ENCODE measurements around the gene OTOP2.

Gene OTOP2

DNA sequence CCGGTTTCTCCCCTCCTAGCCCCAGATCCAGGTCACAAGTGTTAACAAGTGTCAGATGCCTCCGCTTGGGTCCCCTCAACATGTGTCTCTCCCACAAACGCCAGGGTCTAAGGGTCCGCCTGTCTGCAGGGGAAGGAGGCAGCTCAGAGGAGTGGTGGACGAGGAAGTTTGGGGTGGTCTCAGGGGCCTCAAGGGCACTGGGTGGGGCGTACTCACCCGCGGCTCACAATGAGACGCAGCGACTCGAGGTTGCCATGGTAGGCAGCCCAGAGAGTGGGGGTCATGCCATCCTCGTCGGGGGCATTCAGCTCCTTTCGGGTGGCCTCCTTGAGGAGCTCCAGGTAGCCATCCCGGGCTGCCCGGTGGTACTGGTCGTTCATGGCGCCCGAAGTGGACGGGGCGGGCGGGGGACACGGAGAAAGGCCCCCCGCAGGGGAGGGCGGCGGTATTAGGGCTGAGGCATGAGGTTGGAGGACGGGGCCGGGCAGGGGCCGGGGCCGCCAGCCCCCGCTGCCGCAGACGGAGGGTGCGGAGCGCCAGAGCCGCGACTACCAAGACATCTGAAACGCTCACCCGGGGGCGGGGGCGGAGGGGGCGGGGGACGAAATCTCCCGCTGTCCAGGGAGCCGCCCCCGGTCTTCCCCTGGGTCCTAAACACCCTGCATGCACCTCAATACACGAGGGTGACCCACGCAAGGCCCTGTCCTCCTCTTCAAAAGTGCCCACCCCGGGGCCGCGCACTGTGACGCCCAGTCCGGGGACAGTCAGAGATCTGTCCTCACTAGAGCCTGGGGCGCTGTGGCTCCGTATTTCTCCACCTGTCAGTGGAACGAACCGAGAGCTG, 1.2 kb upstream of the OTOP2 start, which contains the start of gene USH1G:
Gene USH1G (minus strand): TSS at position 562 of the 844 bp plus-strand sequence. CDS start 182 bp downstream, at position 380.
- no peaks in the 10 kb centered on the region for H3K36me3 ChIP-seq (ENCODE audit: insufficient read depth, low read length)
- no peak within 1 kb of the TSS for H3K4me2 ChIP-seq (ENCODE audit: low read depth, low read length, poor library complexity, severe bottlenecking)
- no peaks in the 10 kb centered on the region for H4K20me1 ChIP-seq (ENCODE audit: insufficient read depth, low read length, poor library complexity, severe bottlenecking)
- no peaks in the 10 kb centered on the region for H3K79me2 ChIP-seq (ENCODE audit: insufficient read depth, low read length)
- H2AFZ ChIP-seq (ENCODE audit: low read length): peak within 1 kb of the TSS; percentile 27; the same call in 1 of the 2 replicates
- no peak within 1 kb of the TSS for H3K9ac ChIP-seq (ENCODE audit: low read depth, low read length, poor library complexity, severe bottlenecking)
- TF ChIP-seq, protein P1, sequence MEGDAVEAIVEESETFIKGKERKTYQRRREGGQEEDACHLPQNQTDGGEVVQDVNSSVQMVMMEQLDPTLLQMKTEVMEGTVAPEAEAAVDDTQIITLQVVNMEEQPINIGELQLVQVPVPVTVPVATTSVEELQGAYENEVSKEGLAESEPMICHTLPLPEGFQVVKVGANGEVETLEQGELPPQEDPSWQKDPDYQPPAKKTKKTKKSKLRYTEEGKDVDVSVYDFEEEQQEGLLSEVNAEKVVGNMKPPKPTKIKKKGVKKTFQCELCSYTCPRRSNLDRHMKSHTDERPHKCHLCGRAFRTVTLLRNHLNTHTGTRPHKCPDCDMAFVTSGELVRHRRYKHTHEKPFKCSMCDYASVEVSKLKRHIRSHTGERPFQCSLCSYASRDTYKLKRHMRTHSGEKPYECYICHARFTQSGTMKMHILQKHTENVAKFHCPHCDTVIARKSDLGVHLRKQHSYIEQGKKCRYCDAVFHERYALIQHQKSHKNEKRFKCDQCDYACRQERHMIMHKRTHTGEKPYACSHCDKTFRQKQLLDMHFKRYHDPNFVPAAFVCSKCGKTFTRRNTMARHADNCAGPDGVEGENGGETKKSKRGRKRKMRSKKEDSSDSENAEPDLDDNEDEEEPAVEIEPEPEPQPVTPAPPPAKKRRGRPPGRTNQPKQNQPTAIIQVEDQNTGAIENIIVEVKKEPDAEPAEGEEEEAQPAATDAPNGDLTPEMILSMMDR (conservative IDR thresholded peaks at IDR 0.05; ENCODE audit: low read length): no peak
- TF ChIP-seq EZH2phosphoT487 (IDR thresholded peaks at IDR 0.05; ENCODE audit: borderline replicate concordance): no peak
- H3K9me3 ChIP-seq (ENCODE audit: insufficient read depth, low read depth, low read length): no peaks in the 10 kb centered on the region
- no peaks in the 10 kb centered on the region for H3K4me1 ChIP-seq (ENCODE audit: insufficient read depth, low read length, poor library complexity, severe bottlenecking)
- no peaks in the 10 kb centered on the region for H3K9me2 ChIP-seq (replicated peaks; ENCODE audit: low read depth, low read length)
- no peaks in the 10 kb centered on the region for H3K27me3 ChIP-seq (ENCODE audit: insufficient read depth, low read length, poor library complexity, severe bottlenecking)
- H3F3A ChIP-seq (ENCODE audit: low read depth): no peaks in the 10 kb centered on the region
- no peak within 1 kb of the TSS for H3K4me3 ChIP-seq (ENCODE audit: low read length, poor library complexity, severe bottlenecking)

DNA sequence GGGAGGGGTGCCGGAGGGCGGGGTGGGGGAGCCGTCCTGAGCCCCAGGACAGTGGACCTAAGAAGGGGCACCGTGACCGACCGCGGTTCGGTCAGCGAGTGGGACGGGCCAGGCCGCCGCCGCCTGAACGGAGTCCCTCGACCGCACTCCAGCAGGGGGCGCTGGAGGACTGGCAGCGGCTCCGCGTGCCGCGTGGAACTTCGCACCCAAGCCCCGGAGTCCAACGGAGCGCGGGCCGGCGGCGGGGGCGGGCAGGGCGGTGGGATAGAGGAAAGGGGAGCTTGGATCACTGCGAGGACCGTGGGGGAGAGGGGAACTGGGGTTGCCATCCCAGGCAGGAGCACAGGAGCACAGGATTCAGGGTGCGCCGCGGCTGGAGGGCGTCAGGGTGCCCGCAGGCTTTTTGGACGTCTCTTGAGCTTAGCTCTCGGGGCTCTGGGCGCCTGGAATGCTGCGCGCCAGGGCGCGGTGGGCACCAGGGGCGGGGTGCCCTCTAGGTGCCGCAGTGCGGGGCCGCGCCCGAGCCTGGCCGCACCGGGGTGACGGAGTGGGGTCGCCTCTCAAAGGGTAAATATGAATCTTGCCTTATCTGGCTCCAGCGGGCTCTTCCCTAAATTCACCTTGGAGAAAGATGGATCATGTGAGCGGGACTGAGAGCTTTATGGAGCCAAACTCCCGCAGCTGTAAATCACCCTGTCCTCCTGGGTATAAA, 379 bp upstream of the OTOP2 start:
- no peaks in the 10 kb centered on the region for H3K79me2 ChIP-seq (ENCODE audit: insufficient read depth, low read length)
- no peak overlapping the region for H3K4me2 ChIP-seq (ENCODE audit: low read depth, low read length, poor library complexity, severe bottlenecking)
- H4K20me1 ChIP-seq (ENCODE audit: insufficient read depth, low read length, poor library complexity, severe bottlenecking): no peaks in the 10 kb centered on the region
- no peaks in the 10 kb centered on the region for H3K27me3 ChIP-seq (ENCODE audit: insufficient read depth, low read length, poor library complexity, severe bottlenecking)
- no peak overlapping the region for H3K9ac ChIP-seq (ENCODE audit: low read depth, low read length, poor library complexity, severe bottlenecking)
- no peaks in the 10 kb centered on the region for H3K9me3 ChIP-seq (ENCODE audit: insufficient read depth, low read depth, low read length)
- TF ChIP-seq EZH2phosphoT487 (IDR thresholded peaks at IDR 0.05; ENCODE audit: borderline replicate concordance): no peak
- TF ChIP-seq, protein P1 (conservative IDR thresholded peaks at IDR 0.05; ENCODE audit: low read length): peak; percentile 41; the same call in 1 of the 2 replicates
- no peaks in the 10 kb centered on the region for H3F3A ChIP-seq (ENCODE audit: low read depth)
- no peaks in the 10 kb centered on the region for H3K36me3 ChIP-seq (ENCODE audit: insufficient read depth, low read length)
- H3K4me3 ChIP-seq (ENCODE audit: low read length, poor library complexity, severe bottlenecking): no peak overlapping the region
- no peak overlapping the region for H2AFZ ChIP-seq (ENCODE audit: low read length)
- H3K4me1 ChIP-seq (ENCODE audit: insufficient read depth, low read length, poor library complexity, severe bottlenecking): no peaks in the 10 kb centered on the region
- H3K9me2 ChIP-seq (replicated peaks; ENCODE audit: low read depth, low read length): no peaks in the 10 kb centered on the region

DNA sequence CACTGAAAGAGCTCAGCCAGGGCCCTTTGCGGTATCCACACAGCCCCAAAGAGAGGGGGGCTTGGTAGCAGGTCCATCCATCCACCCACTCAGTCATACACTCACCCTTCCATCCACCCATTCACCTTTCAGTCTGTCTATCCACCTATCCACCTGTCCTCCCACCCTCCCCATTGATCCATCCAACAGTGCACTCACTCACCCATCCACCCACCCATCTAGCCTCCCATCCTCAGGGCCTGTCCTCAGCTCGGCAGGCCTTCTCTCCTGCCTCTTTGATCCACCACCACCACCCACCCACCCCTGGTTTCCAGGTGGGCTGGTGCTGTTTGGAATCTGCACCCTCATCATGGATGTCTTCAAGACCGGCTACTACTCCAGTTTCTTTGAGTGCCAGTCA, 1.2 kb downstream of the OTOP2 start:
- Histone ChIP-seq H3K27me3 (ENCODE audit: insufficient read depth, low read length, poor library complexity, severe bottlenecking) (no peaks in the 10 kb centered on the region), H3K9me3 (ENCODE audit: insufficient read depth, low read depth, low read length) (no peaks in the 10 kb centered on the region), H3F3A (ENCODE audit: low read depth) (no peaks in the 10 kb centered on the region), H3K4me2 (ENCODE audit: low read depth, low read length, poor library complexity, severe bottlenecking) (no peak overlapping the region), H3K9ac (ENCODE audit: low read depth, low read length, poor library complexity, severe bottlenecking) (no peak overlapping the region), H3K79me2 (ENCODE audit: insufficient read depth, low read length) (no peaks in the 10 kb centered on the region), H3K36me3 (ENCODE audit: insufficient read depth, low read length) (no peaks in the 10 kb centered on the region), H3K4me3 (ENCODE audit: low read length, poor library complexity, severe bottlenecking) (no peak overlapping the region), H4K20me1 (ENCODE audit: insufficient read depth, low read length, poor library complexity, severe bottlenecking) (no peaks in the 10 kb centered on the region), H2AFZ (ENCODE audit: low read length) (no peak overlapping the region), H3K9me2 (replicated peaks; ENCODE audit: low read depth, low read length) (no peaks in the 10 kb centered on the region), H3K4me1 (ENCODE audit: insufficient read depth, low read length, poor library complexity, severe bottlenecking) (no peaks in the 10 kb centered on the region)
- no peak for TF ChIP-seq EZH2phosphoT487 (IDR thresholded peaks at IDR 0.05; ENCODE audit: borderline replicate concordance)
- TF ChIP-seq, protein P1 (conservative IDR thresholded peaks at IDR 0.05; ENCODE audit: low read length): no peak

All from Loucy (cell line).